Lower leg skin (tissue), 3 donors: ENCODE measurements around the gene F12.

Experiments
- CTCF ChIP-seq, 3 donors: fragments of 450-650 bp; IDR thresholded peaks; one replicate each; pipeline ENCODE4 v1.5.1; 2016; ENCODE audit warnings: antibody characterized with exemption in 3 of 3, mild to moderate bottlenecking in 3 of 3, moderate library complexity in 2 of 3
- POLR2A ChIP-seq, 2 donors: fragments of 450-650 bp; IDR thresholded peaks; one replicate each; pipeline ENCODE4 v1.6.1; 2016 to 2017; ENCODE audit warnings: antibody characterized with exemption in 2 of 2, mild to moderate bottlenecking in 1 of 2, moderate library complexity in 1 of 2

- TF ChIP-seq CTCF (IDR thresholded peaks at IDR 0.05): no peak
- no peak for TF ChIP-seq POLR2A (IDR thresholded peaks at IDR 0.05)
Measured at GRCh38 chr5:177354711-177355110, 54.7 kb downstream of the F12 start.
